ENCODE data around the gene GPR132.

The GPR132 gene

DNA sequence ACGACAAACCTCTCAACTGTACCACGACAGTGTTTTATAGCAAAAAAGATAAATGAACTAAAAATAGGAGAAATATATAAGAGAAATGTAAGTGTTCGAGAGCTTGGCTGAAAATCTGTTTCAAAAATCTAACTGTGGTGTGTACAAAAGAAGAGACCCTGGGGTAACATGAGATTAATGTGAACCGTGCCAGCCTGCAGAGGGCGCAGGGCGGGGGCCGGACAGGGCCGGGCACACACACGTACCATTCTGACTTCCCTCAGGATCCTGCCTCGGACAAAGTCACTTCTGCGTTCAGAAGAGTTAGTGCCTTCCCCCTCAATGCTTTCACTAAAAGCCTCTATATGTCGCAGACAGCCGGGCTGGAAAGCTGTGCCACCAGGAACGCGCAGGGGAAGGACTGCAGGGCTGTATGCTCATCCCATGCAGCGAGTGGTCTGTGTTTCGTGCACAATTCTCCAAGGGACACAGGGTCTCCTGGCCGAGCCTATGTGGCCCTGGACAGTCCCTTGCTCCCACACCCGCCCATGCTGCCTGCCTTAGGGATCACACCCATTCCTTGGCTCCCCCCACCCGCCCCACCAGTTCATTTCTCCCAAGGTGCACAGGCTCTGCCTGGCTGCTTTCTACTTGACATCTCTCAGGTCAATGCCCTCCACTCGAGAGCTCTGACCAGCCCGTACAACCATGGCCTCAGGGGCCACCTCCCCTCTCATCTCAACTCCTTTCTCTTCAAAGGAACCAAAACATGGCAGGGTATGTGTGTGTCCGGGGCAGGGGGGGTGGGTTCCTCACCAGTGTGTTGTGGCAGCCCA, 52.9 kb downstream of the GPR132 start:
- no peak overlapping the region for H3K4me3 ChIP-seq (ENCODE audit: control insufficient read depth, low read depth, low read length)
- DNase-seq (ENCODE audit: low read depth): no peak
- TF ChIP-seq, protein P1, sequence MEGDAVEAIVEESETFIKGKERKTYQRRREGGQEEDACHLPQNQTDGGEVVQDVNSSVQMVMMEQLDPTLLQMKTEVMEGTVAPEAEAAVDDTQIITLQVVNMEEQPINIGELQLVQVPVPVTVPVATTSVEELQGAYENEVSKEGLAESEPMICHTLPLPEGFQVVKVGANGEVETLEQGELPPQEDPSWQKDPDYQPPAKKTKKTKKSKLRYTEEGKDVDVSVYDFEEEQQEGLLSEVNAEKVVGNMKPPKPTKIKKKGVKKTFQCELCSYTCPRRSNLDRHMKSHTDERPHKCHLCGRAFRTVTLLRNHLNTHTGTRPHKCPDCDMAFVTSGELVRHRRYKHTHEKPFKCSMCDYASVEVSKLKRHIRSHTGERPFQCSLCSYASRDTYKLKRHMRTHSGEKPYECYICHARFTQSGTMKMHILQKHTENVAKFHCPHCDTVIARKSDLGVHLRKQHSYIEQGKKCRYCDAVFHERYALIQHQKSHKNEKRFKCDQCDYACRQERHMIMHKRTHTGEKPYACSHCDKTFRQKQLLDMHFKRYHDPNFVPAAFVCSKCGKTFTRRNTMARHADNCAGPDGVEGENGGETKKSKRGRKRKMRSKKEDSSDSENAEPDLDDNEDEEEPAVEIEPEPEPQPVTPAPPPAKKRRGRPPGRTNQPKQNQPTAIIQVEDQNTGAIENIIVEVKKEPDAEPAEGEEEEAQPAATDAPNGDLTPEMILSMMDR (conservative IDR thresholded peaks at IDR 0.05; ENCODE audit: control insufficient read depth, insufficient read depth, low read depth, low read length): no peak

DNA sequence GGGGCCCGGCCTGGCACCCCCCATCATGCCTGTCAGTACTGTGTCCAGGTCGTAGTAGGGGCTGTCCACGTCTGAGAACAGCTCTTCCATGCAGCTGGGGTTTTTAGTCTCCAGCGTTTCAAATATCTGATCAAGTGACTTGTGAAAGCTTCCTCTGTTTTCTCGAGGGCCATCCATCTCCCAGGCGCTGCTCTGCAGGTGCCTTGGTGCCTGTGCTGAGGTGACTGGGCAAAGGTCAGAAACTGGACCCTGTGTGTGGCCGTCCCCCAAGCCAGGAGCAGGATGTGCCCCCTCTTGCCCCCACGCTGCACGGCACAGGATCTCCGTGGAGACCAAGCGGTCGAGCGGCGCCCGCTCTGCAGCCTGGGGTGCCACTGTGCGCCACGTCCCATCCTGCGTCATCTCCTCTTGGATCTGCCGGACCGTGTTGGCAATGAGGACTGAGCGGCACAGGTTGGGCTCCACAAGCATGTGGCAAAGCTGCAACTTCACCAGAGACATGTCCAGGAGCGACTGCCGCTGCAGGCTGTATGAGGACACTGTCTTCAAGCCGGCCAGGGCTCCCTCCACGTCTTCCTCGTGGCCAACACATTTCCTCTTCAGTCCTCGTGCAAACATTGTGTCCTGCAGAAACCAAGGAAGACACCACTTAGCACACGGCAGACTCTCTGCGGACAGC, 53.8 kb downstream of the GPR132 start:
- TF ChIP-seq, protein P1 (conservative IDR thresholded peaks at IDR 0.05; ENCODE audit: control insufficient read depth, insufficient read depth, low read depth, low read length): no peak
- DNase-seq (ENCODE audit: low read depth): no peak
- H3K4me3 ChIP-seq (ENCODE audit: control insufficient read depth, low read depth, low read length): no peak overlapping the region

DNA sequence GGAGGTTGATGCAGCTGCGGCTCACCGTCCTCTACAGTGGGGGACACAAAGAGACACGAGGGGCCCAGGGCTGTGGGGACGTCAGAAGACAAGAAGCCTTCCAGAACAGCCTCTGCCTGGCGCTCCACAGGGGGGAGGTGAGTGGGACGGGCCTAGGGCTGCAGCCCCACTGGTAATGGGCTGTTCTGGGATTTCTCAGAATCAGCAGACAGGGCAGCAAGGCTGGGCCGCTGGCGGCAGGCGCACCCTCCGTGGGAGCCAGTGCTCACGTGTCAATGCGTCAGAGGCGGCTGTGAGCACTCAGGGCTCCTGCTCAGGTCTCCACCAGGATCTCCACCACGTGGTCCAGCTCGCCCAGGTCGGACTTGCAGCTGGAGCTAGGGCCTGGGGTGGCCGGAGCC, 54.3 kb downstream of the GPR132 start:
- no peak overlapping the region for H3K4me3 ChIP-seq (ENCODE audit: control insufficient read depth, low read depth, low read length)
- TF ChIP-seq, protein P1 (conservative IDR thresholded peaks at IDR 0.05; ENCODE audit: control insufficient read depth, insufficient read depth, low read depth, low read length): no peak
- DNase-seq (ENCODE audit: low read depth): no peak

DNA sequence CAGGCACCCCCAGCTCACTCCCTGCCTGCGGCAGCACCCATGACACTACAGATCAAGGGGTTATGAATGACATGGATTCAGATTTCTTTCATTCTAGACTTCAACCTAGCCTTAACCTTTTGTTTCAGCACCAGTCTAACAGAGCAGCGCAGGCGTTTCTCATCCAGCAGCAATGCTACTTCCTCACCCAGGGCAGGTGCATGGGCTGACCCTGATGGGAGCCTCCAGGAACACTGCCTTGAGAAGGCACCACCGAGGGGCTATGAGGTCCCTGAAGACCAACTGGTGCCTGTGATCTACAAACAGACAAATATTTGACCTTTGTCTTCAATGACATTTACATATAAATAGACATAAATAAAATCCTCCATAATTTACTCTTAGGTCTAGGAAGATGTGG, 55.1 kb downstream of the GPR132 start:
- DNase-seq (ENCODE audit: low read depth): no peak
- TF ChIP-seq, protein P1 (conservative IDR thresholded peaks at IDR 0.05; ENCODE audit: control insufficient read depth, insufficient read depth, low read depth, low read length): no peak
- H3K4me3 ChIP-seq (ENCODE audit: control insufficient read depth, low read depth, low read length): no peak overlapping the region

DNA sequence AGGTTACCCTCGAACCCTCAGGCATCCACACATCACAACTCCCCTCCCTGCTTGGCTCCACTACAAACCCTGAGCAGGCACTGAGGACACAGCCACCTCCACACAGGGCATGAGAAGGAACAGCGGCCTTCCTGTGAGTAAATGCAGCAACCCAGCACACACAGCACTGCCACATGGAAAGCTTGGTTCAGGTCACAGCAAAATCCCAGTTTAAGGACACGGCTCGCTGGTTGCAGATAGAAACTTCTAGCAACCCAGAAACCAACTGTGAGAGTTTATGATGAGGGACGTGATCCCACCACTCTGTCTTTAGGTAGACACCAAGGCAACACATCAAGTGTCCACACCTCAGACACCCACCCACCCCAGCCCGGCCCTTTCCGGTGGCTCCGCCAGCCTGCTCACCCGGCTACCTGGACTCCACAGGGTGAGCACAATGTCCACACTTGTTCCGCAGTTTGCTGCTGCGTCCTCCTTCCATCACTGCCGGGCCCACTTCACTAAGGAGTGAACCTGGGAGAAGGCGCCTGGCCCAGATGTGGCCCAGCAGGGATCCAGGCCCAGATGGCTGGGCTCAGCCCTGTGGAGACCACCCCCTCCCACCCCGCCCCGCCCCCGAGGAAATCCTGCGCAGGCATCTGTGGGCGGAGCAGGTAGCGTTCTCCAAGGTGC, 57.5 kb downstream of the GPR132 start:
- TF ChIP-seq, protein P1 (conservative IDR thresholded peaks at IDR 0.05; ENCODE audit: control insufficient read depth, insufficient read depth, low read depth, low read length): no peak
- no peak overlapping the region for H3K4me3 ChIP-seq (ENCODE audit: control insufficient read depth, low read depth, low read length)
- DNase-seq (ENCODE audit: low read depth): no peak

DNA sequence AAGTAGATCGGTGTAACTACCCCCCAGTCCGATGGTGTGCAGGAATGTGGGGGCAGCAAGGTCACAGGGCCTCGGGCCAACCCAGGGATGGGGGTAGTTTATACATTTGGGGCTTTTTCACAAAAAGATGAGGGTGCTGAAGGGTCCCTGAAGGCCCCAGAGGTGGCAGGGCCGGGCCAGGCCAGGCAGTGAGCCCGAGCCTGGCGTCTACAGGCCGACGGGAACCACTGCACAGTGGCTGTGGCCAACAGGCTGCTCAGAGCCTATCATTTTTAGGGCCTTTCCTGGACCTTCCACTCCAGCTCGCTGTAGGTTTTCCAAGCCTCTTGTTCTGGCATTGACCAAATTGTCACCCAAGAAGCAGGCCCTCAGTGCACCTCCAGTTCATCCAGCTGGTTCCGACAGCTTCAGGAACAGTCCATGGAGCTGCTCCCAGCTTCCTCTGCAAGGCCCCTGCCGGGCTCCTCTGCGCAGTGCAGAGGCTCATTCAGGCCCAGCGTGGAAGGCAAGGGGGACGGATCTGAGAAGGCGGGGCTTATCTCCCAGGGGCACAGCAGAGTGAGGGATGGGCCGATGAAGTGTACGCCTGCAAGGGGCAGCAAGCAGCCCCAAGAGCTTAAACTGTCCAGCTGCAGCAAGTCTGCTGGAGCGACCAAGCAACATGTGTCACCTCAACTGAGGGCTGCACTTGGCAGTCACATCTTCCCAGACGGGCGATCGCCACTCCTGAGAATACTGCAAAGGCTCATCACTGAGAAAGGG, 58.2 kb downstream of the GPR132 start:
- DNase-seq (ENCODE audit: low read depth): no peak
- TF ChIP-seq, protein P1 (conservative IDR thresholded peaks at IDR 0.05; ENCODE audit: control insufficient read depth, insufficient read depth, low read depth, low read length): no peak
- H3K4me3 ChIP-seq (ENCODE audit: control insufficient read depth, low read depth, low read length): no peak overlapping the region

Data from fibroblast of mammary gland (primary cell).